Caco-2 (cell line): ENCODE results near the gene TNRC6C. TPM values are rescaled to one million over a fixed set of nuclear protein-coding genes. Genes with fewer than 3 reads are reported as not detected.

Experiments used
- BruUV-seq: library from RNA; stranded (reverse); fragments of 400-500 nt; replicated peaks from 2 replicates; lab custom pipeline; 2021; lab: Mats Ljungman, UMichigan
- CTCF ChIA-PET: fragments of 300-600 bp; sonication (Branson Sonifier 250); formaldehyde crosslinking; loops from one replicate; lab custom pipeline; 2022; ENCODE audit warnings: antibody characterized with exemption; lab: Charles Lee
- POLR2A ChIA-PET: fragments of 300-600 bp; sonication (Branson Sonifier 250); formaldehyde crosslinking; loops from one replicate; lab custom pipeline; 2022; ENCODE audit warnings: antibody characterized with exemption; lab: Charles Lee
- DNase-seq, 2 experiments: peaks; one replicate each; pipeline versions ENCODE4 v3.0.0 to v3.0.0-alpha.2; 2020 to 2022
- H3K27me3 ChIP-seq: replicated peaks from 2 replicates; pipeline ENCODE4 v1.6.0; 2011; ENCODE audit warnings: low read length; ENCODE audit not compliant: control insufficient read depth, insufficient read depth
- H3K36me3 ChIP-seq: 2 replicates; pipeline ENCODE4 v1.5.1; 2011; ENCODE audit warnings: low read length; ENCODE audit not compliant: control insufficient read depth, insufficient read depth
- H3K4me1 ChIP-seq: fragments of 250-450 bp; sonication (Bioruptor Pico); 2 replicates; pipeline ENCODE4 v1.5.1; 2020; ENCODE audit warnings: mild to moderate bottlenecking
- H3K4me3 ChIP-seq: 2 replicates; pipeline ENCODE4 v1.5.1; 2011; ENCODE audit warnings: low read depth, mild to moderate bottlenecking, control low read depth, low read length
- H3K9me3 ChIP-seq: fragments of 250-450 bp; sonication (Bioruptor Pico); 2 replicates; pipeline ENCODE4 v1.5.1; 2020; ENCODE audit warnings: mild to moderate bottlenecking, moderate library complexity
- H3K27ac Mint-ChIP-seq: one replicate; pipeline ENCODE4 v1.8.0; 2022; ENCODE audit warnings: mixed read lengths; ENCODE audit not compliant: unreplicated experiment
- H3K27me3 Mint-ChIP-seq: one replicate; pipeline ENCODE4 v1.8.0; 2022; ENCODE audit warnings: mixed read lengths; ENCODE audit not compliant: insufficient read depth, unreplicated experiment
- H3K36me3 Mint-ChIP-seq: one replicate; pipeline ENCODE4 v1.8.0; 2022; ENCODE audit warnings: mild to moderate bottlenecking, mixed read lengths; ENCODE audit not compliant: insufficient read depth, unreplicated experiment
- H3K4me1 Mint-ChIP-seq: one replicate; pipeline ENCODE4 v1.8.0; 2022; ENCODE audit warnings: low read depth, mixed read lengths; ENCODE audit not compliant: unreplicated experiment
- H3K4me3 Mint-ChIP-seq: one replicate; pipeline ENCODE4 v1.8.0; 2022; ENCODE audit warnings: mild to moderate bottlenecking, moderate library complexity, mixed read lengths; ENCODE audit not compliant: unreplicated experiment
- H3K9me3 Mint-ChIP-seq: one replicate; pipeline ENCODE4 v1.8.0; 2022; ENCODE audit warnings: mixed read lengths; ENCODE audit not compliant: unreplicated experiment
- intact Hi-C: fragments of 100-400 bp; cut with micrococcal nuclease; formaldehyde crosslinking; loops from one replicate; pipeline ENCODE4 v1.10.0; 2022; ENCODE audit not compliant: unreplicated experiment
- total RNA-seq: library from RNA; stranded (reverse); gene quantifications from 2 replicates; pipeline ENCODE4 v1.2.3, GENCODE V29; 2022
- TF ChIP-seq, protein P1 (sequence below), 2 experiments: fragments of 200-600 bp in 1 of 2; IDR thresholded peaks; 1 replicate in 1 of 2; 2 replicates in 1 of 2; pipeline versions ENCODE4 v1.5.1 to v1.8.0; 2011 to 2022; ENCODE audit warnings: antibody characterized with exemption in 1 of 2, control low read depth in 1 of 2, inconsistent platforms in 1 of 2, low read depth in 1 of 2, low read length in 1 of 2, mild to moderate bottlenecking in 1 of 2, moderate library complexity in 1 of 2; ENCODE audit not compliant: insufficient read depth in 1 of 2, severe bottlenecking in 1 of 2, unreplicated experiment in 1 of 2

Gene TNRC6C
- total RNA-seq, 1 experiment from 2014 or later, result 17.9 TPM

DNA sequence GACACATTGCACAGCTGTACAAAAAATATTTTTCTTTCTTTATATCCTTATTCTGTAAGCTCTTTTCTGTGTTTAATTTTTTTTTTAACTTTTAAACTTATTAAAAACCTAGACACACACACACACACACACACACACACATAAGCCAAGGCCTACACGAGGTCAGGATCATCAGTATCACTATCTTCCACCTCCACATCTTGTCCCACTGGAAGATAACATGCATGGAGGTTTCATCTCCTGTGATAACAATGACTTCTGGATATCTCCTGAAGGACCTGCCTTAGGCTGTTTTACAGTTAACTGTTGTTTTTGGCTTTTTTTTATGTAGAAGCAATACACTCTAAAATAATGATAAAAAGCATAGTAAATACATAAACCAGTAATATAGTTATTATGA lies 71.2 kb downstream of the TNRC6C start:
- intact Hi-C loops, result no loop called here
- H3K9me3 ChIP-seq, result no peaks in the 10 kb centered on the region
- Mint-ChIP-seq H3K27ac (no peak overlapping the region), H3K9me3 (no peaks in the 10 kb centered on the region), H3K27me3 (no peaks in the 10 kb centered on the region), H3K4me3 (no peak overlapping the region), H3K4me1 (no peaks in the 10 kb centered on the region), H3K36me3 (no peaks in the 10 kb centered on the region)
- POLR2A ChIA-PET, result no interaction called here
- CTCF ChIA-PET, result no interaction called here
- H3K36me3 ChIP-seq, result no peaks in the 10 kb centered on the region; the same call in 1 of the 2 replicates
- H3K27me3 ChIP-seq, result no peaks in the 10 kb centered on the region
- no peaks in the 10 kb centered on the region for H3K4me1 ChIP-seq
- no peak for DNase-seq
- TF ChIP-seq, protein P1, sequence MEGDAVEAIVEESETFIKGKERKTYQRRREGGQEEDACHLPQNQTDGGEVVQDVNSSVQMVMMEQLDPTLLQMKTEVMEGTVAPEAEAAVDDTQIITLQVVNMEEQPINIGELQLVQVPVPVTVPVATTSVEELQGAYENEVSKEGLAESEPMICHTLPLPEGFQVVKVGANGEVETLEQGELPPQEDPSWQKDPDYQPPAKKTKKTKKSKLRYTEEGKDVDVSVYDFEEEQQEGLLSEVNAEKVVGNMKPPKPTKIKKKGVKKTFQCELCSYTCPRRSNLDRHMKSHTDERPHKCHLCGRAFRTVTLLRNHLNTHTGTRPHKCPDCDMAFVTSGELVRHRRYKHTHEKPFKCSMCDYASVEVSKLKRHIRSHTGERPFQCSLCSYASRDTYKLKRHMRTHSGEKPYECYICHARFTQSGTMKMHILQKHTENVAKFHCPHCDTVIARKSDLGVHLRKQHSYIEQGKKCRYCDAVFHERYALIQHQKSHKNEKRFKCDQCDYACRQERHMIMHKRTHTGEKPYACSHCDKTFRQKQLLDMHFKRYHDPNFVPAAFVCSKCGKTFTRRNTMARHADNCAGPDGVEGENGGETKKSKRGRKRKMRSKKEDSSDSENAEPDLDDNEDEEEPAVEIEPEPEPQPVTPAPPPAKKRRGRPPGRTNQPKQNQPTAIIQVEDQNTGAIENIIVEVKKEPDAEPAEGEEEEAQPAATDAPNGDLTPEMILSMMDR (IDR thresholded peaks at IDR 0.05; ENCODE audit: insufficient read depth in 1 of 2, low read depth in 1 of 2, low read length in 1 of 2, severe bottlenecking in 1 of 2, unreplicated experiment in 1 of 2), result no peak
- no TSS peak for BruUV-seq
- no peak overlapping the region for H3K4me3 ChIP-seq

DNA sequence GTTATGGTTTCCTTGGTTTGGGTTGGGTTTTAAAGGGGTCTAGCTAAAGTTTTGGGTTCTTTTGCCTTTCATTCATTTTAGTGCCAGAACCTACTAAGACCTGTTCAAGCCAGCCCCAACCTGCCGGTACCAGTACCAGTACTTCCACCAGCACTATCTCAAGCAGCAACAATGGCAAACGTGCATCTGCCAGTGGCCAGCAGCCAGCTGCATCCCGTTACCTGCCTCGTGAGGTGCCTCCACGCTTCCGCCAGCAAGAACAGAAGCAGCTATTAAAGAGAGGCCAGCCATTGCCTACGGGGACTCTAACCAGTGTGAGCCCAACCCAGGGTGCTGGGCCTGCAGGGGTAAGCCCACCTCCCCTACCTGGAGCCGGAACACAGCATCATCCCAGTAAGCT lies 72.9 kb downstream of the TNRC6C start:
- CTCF ChIA-PET, result no interaction called here
- Mint-ChIP-seq H3K27me3 (no peaks in the 10 kb centered on the region), H3K4me3 (no peak overlapping the region), H3K36me3 (no peaks in the 10 kb centered on the region), H3K27ac (no peak overlapping the region), H3K9me3 (no peaks in the 10 kb centered on the region), H3K4me1 (no peaks in the 10 kb centered on the region)
- TF ChIP-seq, protein P1 (IDR thresholded peaks at IDR 0.05; ENCODE audit: insufficient read depth in 1 of 2, low read depth in 1 of 2, low read length in 1 of 2, severe bottlenecking in 1 of 2, unreplicated experiment in 1 of 2), result no peak
- POLR2A ChIA-PET, result no interaction called here
- Histone ChIP-seq H3K4me1 (no peaks in the 10 kb centered on the region), H3K4me3 (no peak overlapping the region), H3K36me3 (no peaks in the 10 kb centered on the region; the same call in 1 of the 2 replicates), H3K27me3 (no peaks in the 10 kb centered on the region), H3K9me3 (no peaks in the 10 kb centered on the region)
- BruUV-seq, result no TSS peak
- no peak for DNase-seq
- intact Hi-C loops, result no loop called here

DNA sequence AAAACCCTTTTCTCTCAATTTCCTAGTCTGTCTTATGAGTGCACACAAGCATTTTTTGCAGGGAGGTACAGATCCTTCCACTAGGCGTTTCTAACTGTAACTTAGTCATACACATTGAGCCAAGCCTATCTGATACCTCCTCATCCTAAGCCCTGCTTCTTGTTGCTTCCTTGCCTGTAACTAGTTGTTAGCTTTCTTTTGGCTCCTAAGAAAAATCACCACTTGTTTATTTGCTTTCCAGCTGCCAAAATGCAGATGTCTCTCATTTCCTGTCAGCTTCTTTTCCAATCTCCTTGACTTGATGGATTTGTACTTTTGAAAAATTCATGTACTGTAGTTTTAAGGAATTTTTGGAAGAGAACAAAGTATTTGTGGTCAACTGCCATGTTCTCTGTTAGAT lies 73.7 kb downstream of the TNRC6C start:
- no TSS peak for BruUV-seq
- intact Hi-C loops, result no loop called here

More for the DNA sequence above, 73.7 kb downstream of the TNRC6C start:
- Mint-ChIP-seq H3K9me3 (no peaks in the 10 kb centered on the region), H3K36me3 (no peaks in the 10 kb centered on the region), H3K4me1 (no peaks in the 10 kb centered on the region), H3K27me3 (no peaks in the 10 kb centered on the region), H3K27ac (no peak overlapping the region), H3K4me3 (no peak overlapping the region)
- TF ChIP-seq, protein P1 (IDR thresholded peaks at IDR 0.05; ENCODE audit: insufficient read depth in 1 of 2, low read depth in 1 of 2, low read length in 1 of 2, severe bottlenecking in 1 of 2, unreplicated experiment in 1 of 2), result no peak
- ChIA-PET CTCF (no interaction called here), POLR2A (no interaction called here)
- Histone ChIP-seq H3K4me1 (no peaks in the 10 kb centered on the region), H3K4me3 (no peak overlapping the region), H3K27me3 (no peaks in the 10 kb centered on the region), H3K9me3 (no peaks in the 10 kb centered on the region), H3K36me3 (no peaks in the 10 kb centered on the region; the same call in 1 of the 2 replicates)
- DNase-seq, result no peak
